Astrocyte (in vitro differentiated cells and primary cell): ENCODE results near the gene DPH1. TPM values are rescaled to one million over a fixed set of nuclear protein-coding genes. Genes with fewer than 3 reads are reported as not detected.

ENCODE experiments used
- DNase-seq: peaks from one replicate; pipeline ENCODE4 v3.0.0-alpha.2; 2010; ENCODE audit warnings: low read depth
- FAIRE-seq: peaks from 2 replicates; lab custom pipeline; 2011; peaks lifted over from hg19 to GRCh38; lab: Jason Lieb, UNC
- H2AFZ ChIP-seq: 2 replicates; pipeline ENCODE4 v1.6.0; 2012; ENCODE audit warnings: low read depth, low read length, inconsistent platforms
- H3K27ac ChIP-seq: 2 replicates; pipeline ENCODE4 v1.5.1; 2011; ENCODE audit warnings: low read depth, low read length, inconsistent platforms
- H3K27me3 ChIP-seq: 2 replicates; pipeline ENCODE4 v1.6.0; 2011; ENCODE audit warnings: low read length, inconsistent platforms; ENCODE audit not compliant: insufficient read depth
- H3K36me3 ChIP-seq: 2 replicates; pipeline ENCODE4 v1.5.1; 2011; ENCODE audit warnings: low read length, inconsistent platforms; ENCODE audit not compliant: insufficient read depth
- H3K4me1 ChIP-seq: 2 replicates; pipeline ENCODE4 v1.5.1; 2011; ENCODE audit warnings: low read length, inconsistent platforms; ENCODE audit not compliant: insufficient read depth
- H3K4me2 ChIP-seq: 2 replicates; pipeline ENCODE4 v1.6.0; 2012; ENCODE audit warnings: low read length, inconsistent platforms
- H3K4me3 ChIP-seq: 2 replicates; pipeline ENCODE4 v1.5.1; 2011; ENCODE audit warnings: low read depth, mild to moderate bottlenecking, low read length, inconsistent platforms; ENCODE audit not compliant: insufficient read depth
- H3K79me2 ChIP-seq: 2 replicates; pipeline ENCODE4 v1.6.0; 2012; ENCODE audit warnings: mild to moderate bottlenecking, low read length, inconsistent platforms; ENCODE audit not compliant: insufficient read depth
- H3K9ac ChIP-seq: 2 replicates; pipeline ENCODE4 v1.6.0; 2012; ENCODE audit warnings: mild to moderate bottlenecking, low read length, inconsistent platforms
- H3K9me3 ChIP-seq: 2 replicates; pipeline ENCODE4 v1.5.1; 2012; ENCODE audit warnings: low read depth, mild to moderate bottlenecking, low read length, inconsistent platforms; ENCODE audit not compliant: insufficient read depth
- H4K20me1 ChIP-seq: 2 replicates; pipeline ENCODE4 v1.6.0; 2012; ENCODE audit warnings: low read length, inconsistent platforms; ENCODE audit not compliant: insufficient read depth
- H3K27ac Mint-ChIP-seq: one replicate; pipeline ENCODE4 v1.8.0; 2021; ENCODE audit warnings: mild to moderate bottlenecking, mixed read lengths; ENCODE audit not compliant: unreplicated experiment
- H3K27me3 Mint-ChIP-seq: one replicate; pipeline ENCODE4 v1.8.0; 2021; ENCODE audit warnings: low read depth, mixed read lengths; ENCODE audit not compliant: unreplicated experiment
- H3K36me3 Mint-ChIP-seq: one replicate; pipeline ENCODE4 v1.8.0; 2021; ENCODE audit warnings: low read depth, mixed read lengths; ENCODE audit not compliant: unreplicated experiment
- H3K4me1 Mint-ChIP-seq: one replicate; pipeline ENCODE4 v1.8.0; 2021; ENCODE audit warnings: low read depth, mixed read lengths; ENCODE audit not compliant: unreplicated experiment
- H3K4me3 Mint-ChIP-seq: one replicate; pipeline ENCODE4 v1.8.0; 2021; ENCODE audit warnings: mild to moderate bottlenecking, moderate library complexity, mixed read lengths; ENCODE audit not compliant: unreplicated experiment
- H3K9me3 Mint-ChIP-seq: one replicate; pipeline ENCODE4 v1.8.0; 2021; ENCODE audit warnings: mild to moderate bottlenecking, mixed read lengths; ENCODE audit not compliant: unreplicated experiment
- CTCF ChIP-seq: IDR thresholded peaks from 2 replicates; pipeline ENCODE4 v1.5.1; 2011; ENCODE audit warnings: low read depth, mild to moderate bottlenecking, inconsistent platforms, low read length, moderate library complexity; ENCODE audit not compliant: insufficient read depth
- EZH2 ChIP-seq: IDR thresholded peaks from 2 replicates; pipeline ENCODE4 v1.6.1; 2012; ENCODE audit warnings: mild to moderate bottlenecking, low read length, inconsistent platforms; ENCODE audit not compliant: insufficient read depth
- total RNA-seq: library from RNA; stranded (reverse); gene quantifications from 2 replicates; pipeline ENCODE4 v1.2.1, GENCODE V29; 2021

DPH1 gene
- total RNA-seq, 1 donor from 2014 or later, result 25.8 TPM

GRCh38 chr17:2023256-2023655, 6.7 kb upstream of the DPH1 start:
- H3K4me3 ChIP-seq, result no peak overlapping the region
- H3K9me3 Mint-ChIP-seq, result peaks cover 3% of the 10 kb centered on the region
- H3K27ac ChIP-seq, result no peak overlapping the region
- peaks cover 16% of the 10 kb centered on the region for H3K4me1 ChIP-seq
- DNase-seq (no peak), FAIRE-seq (no peak)
- no peak overlapping the region for H3K27ac Mint-ChIP-seq
- H3K36me3 ChIP-seq, result no peaks in the 10 kb centered on the region
- H2AFZ ChIP-seq, result no peak overlapping the region
- H3K27me3 Mint-ChIP-seq, result peaks cover 58% of the 10 kb centered on the region
- H3K9ac ChIP-seq, result no peak overlapping the region
- peaks cover 57% of the 10 kb centered on the region for H3K27me3 ChIP-seq
- TF ChIP-seq EZH2 (no peak), CTCF (no peak)
- no peaks in the 10 kb centered on the region for H3K79me2 ChIP-seq
- H3K4me2 ChIP-seq, result no peak overlapping the region
- H4K20me1 ChIP-seq, result no peaks in the 10 kb centered on the region
- H3K4me1 Mint-ChIP-seq, result no peaks in the 10 kb centered on the region
- H3K36me3 Mint-ChIP-seq, result no peaks in the 10 kb centered on the region
- H3K4me3 Mint-ChIP-seq, result no peak overlapping the region
- no peaks in the 10 kb centered on the region for H3K9me3 ChIP-seq

- Histone ChIP-seq H3K9ac (no peak overlapping the region), H2AFZ (no peak overlapping the region), H3K4me1 (peaks cover 16% of the 10 kb centered on the region), H3K27ac (no peak overlapping the region), H3K4me2 (peak overlapping the region; percentile 81), H3K36me3 (no peaks in the 10 kb centered on the region), H3K79me2 (no peaks in the 10 kb centered on the region), H4K20me1 (no peaks in the 10 kb centered on the region), H3K9me3 (no peaks in the 10 kb centered on the region), H3K27me3 (peaks cover 50% of the 10 kb centered on the region), H3K4me3 (peak overlapping the region; percentile 28)
- peaks cover 54% of the 10 kb centered on the region for H3K27me3 Mint-ChIP-seq
- no peak overlapping the region for H3K27ac Mint-ChIP-seq
- H3K4me1 Mint-ChIP-seq, result no peaks in the 10 kb centered on the region
- H3K9me3 Mint-ChIP-seq, result peaks cover 3% of the 10 kb centered on the region
- H3K36me3 Mint-ChIP-seq, result no peaks in the 10 kb centered on the region
- DNase-seq, result no peak
- no peak for FAIRE-seq
- TF ChIP-seq CTCF (no peak), EZH2 (peak; percentile 84)
- peak overlapping the region; percentile 66 for H3K4me3 Mint-ChIP-seq
Measured at GRCh38 chr17:2023692-2024571, 6.0 kb upstream of the DPH1 start.

GRCh38 chr17:2024572-2025219, 5.3 kb upstream of the DPH1 start:
- no peaks in the 10 kb centered on the region for H3K4me1 Mint-ChIP-seq
- H3K27ac Mint-ChIP-seq, result no peak overlapping the region
- Histone ChIP-seq H4K20me1 (no peaks in the 10 kb centered on the region), H3K36me3 (no peaks in the 10 kb centered on the region), H3K4me2 (peak overlapping the region; percentile 81), H3K9ac (no peak overlapping the region), H2AFZ (peak overlapping the region; percentile 75), H3K9me3 (no peaks in the 10 kb centered on the region), H3K79me2 (no peaks in the 10 kb centered on the region), H3K4me1 (peaks cover 16% of the 10 kb centered on the region), H3K27me3 (peaks cover 43% of the 10 kb centered on the region), H3K4me3 (peak overlapping the region; percentile 28), H3K27ac (no peak overlapping the region)
- DNase-seq, result no peak
- no peak overlapping the region for H3K4me3 Mint-ChIP-seq
- H3K36me3 Mint-ChIP-seq, result no peaks in the 10 kb centered on the region
- TF ChIP-seq EZH2 (peak; percentile 37), CTCF (no peak)
- no peak for FAIRE-seq
- peaks cover 52% of the 10 kb centered on the region for H3K27me3 Mint-ChIP-seq
- H3K9me3 Mint-ChIP-seq, result peaks cover 3% of the 10 kb centered on the region
